Measurements from ENCODE around the gene PSME4.

PSME4 gene

DNA sequence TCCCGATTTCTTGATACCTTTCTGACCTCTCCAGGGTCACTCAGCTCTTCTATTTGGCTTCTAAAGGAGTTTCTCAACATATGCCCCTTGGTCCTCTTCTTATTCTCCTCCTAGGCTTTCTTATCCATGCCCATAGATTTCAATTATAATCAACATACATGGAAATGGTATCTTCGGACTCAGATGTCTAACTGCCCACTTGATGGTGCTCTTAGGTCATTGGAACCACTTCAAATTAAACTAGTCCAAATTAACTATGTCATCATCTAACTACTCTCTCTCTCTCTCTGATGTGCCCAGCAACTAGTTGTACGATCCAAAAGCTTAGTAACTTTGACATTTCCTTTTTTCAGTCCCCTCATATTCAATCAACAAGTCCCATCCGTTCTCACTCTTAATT lies 67.8 kb downstream of the PSME4 start:
- H3K79me2 ChIP-seq (ENCODE audit: control insufficient read depth, insufficient read depth, low read length, poor library complexity), result no peaks in the 10 kb centered on the region
- no peaks in the 10 kb centered on the region for H3K4me1 ChIP-seq (ENCODE audit: control insufficient read depth in 1 of 2, insufficient read depth in 2 of 2, low read length in 2 of 2)
- H2AFZ ChIP-seq (ENCODE audit: insufficient read depth, low read length, poor library complexity), result no peak overlapping the region
- peaks cover 18 to 35% of the 10 kb centered on the region in 2 experiments for H3K36me3 ChIP-seq (ENCODE audit: control insufficient read depth in 1 of 2, insufficient read depth in 2 of 2, low read length in 2 of 2)
- no peak overlapping the region for H3K4me3 ChIP-seq (ENCODE audit: low read depth, low read length)
- H3K14ac ChIP-seq (ENCODE audit: low read length), result no peak overlapping the region
- no peak overlapping the region for H3K4ac ChIP-seq (ENCODE audit: low read depth, low read length)
- no peak overlapping the region for H2BK12ac ChIP-seq (ENCODE audit: low read length)
- no peak overlapping the region for H3K23ac ChIP-seq (ENCODE audit: low read length)
- no peaks in the 10 kb centered on the region for H3K27me3 ChIP-seq (ENCODE audit: insufficient read depth, low read length)
- H2AK5ac ChIP-seq (ENCODE audit: low read length), result no peak overlapping the region
- no peak overlapping the region for H3K4me2 ChIP-seq (ENCODE audit: low read length)
- H2BK5ac ChIP-seq (ENCODE audit: low read depth, low read length, poor library complexity), result no peak overlapping the region
- H3K9me3 ChIP-seq (ENCODE audit: insufficient read depth, low read depth, low read length), result no peaks in the 10 kb centered on the region
- no peak overlapping the region for H2BK120ac ChIP-seq (ENCODE audit: insufficient read depth, low read length, poor library complexity)
- no peak overlapping the region for H4K8ac ChIP-seq (ENCODE audit: low read depth, low read length)
- no peak overlapping the region for H3K27ac ChIP-seq (ENCODE audit: low read depth, low read length)
- DNase-seq, result no peak
- WGBS (ENCODE audit: extremely low coverage, insufficient coverage, insufficient read length), result no CpG with 5 or more reads among the region's 4 CpGs
- H4K91ac ChIP-seq (ENCODE audit: low read depth, low read length), result no peak overlapping the region
- H4K12ac ChIP-seq (ENCODE audit: low read depth, low read length), result no peak overlapping the region
- H3K9ac ChIP-seq (ENCODE audit: low read length), result no peak overlapping the region
- no peaks in the 10 kb centered on the region for H3K79me1 ChIP-seq (ENCODE audit: low read length)
- no peak overlapping the region for H3K18ac ChIP-seq (ENCODE audit: low read length)

DNA sequence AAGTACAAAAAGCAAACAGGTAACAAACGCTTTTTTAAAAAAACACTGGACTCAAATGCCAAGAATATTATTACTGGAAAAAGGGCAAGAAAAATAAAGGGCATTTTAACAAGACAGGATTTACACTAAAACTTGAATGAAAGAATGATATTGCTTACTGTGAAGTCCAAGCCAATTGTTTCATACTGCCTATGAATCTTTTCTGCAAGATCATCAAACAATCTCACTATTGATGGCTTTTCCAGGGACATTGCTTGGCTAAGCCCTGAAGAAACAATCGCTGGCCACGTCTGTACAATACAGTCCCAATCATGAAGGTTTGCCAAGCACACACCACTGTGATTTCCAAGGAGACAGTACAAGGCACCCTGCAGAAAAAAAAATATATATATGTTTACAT lies 69.6 kb downstream of the PSME4 start:
- no peak overlapping the region for H4K12ac ChIP-seq (ENCODE audit: low read depth, low read length)
- H3K27ac ChIP-seq (ENCODE audit: low read depth, low read length), result no peak overlapping the region
- no peak overlapping the region for H4K8ac ChIP-seq (ENCODE audit: low read depth, low read length)
- H3K4ac ChIP-seq (ENCODE audit: low read depth, low read length), result no peak overlapping the region
- DNase-seq, result no peak
- no peak overlapping the region for H4K91ac ChIP-seq (ENCODE audit: low read depth, low read length)
- no peaks in the 10 kb centered on the region for H3K79me1 ChIP-seq (ENCODE audit: low read length)
- no peak overlapping the region for H3K14ac ChIP-seq (ENCODE audit: low read length)
- H3K9ac ChIP-seq (ENCODE audit: low read length), result no peak overlapping the region
- no peak overlapping the region for H2BK120ac ChIP-seq (ENCODE audit: insufficient read depth, low read length, poor library complexity)
- H2BK12ac ChIP-seq (ENCODE audit: low read length), result no peak overlapping the region
- no peak overlapping the region for H2AFZ ChIP-seq (ENCODE audit: insufficient read depth, low read length, poor library complexity)
- H3K18ac ChIP-seq (ENCODE audit: low read length), result no peak overlapping the region
- no peaks in the 10 kb centered on the region for H3K9me3 ChIP-seq (ENCODE audit: insufficient read depth, low read depth, low read length)
- no peak overlapping the region for H3K4me3 ChIP-seq (ENCODE audit: low read depth, low read length)
- no CpG with 5 or more reads among the region's 3 CpGs for WGBS (ENCODE audit: extremely low coverage, insufficient coverage, insufficient read length)
- H3K4me1 ChIP-seq (ENCODE audit: control insufficient read depth in 1 of 2, insufficient read depth in 2 of 2, low read length in 2 of 2), result no peaks in the 10 kb centered on the region
- H3K36me3 ChIP-seq (ENCODE audit: control insufficient read depth in 1 of 2, insufficient read depth in 2 of 2, low read length in 2 of 2), result peaks cover 18 to 36% of the 10 kb centered on the region in 2 experiments
- no peaks in the 10 kb centered on the region for H3K27me3 ChIP-seq (ENCODE audit: insufficient read depth, low read length)
- H3K4me2 ChIP-seq (ENCODE audit: low read length), result no peak overlapping the region
- H3K23ac ChIP-seq (ENCODE audit: low read length), result no peak overlapping the region
- H3K79me2 ChIP-seq (ENCODE audit: control insufficient read depth, insufficient read depth, low read length, poor library complexity), result no peaks in the 10 kb centered on the region
- H2AK5ac ChIP-seq (ENCODE audit: low read length), result no peak overlapping the region
- H2BK5ac ChIP-seq (ENCODE audit: low read depth, low read length, poor library complexity), result no peak overlapping the region

DNA sequence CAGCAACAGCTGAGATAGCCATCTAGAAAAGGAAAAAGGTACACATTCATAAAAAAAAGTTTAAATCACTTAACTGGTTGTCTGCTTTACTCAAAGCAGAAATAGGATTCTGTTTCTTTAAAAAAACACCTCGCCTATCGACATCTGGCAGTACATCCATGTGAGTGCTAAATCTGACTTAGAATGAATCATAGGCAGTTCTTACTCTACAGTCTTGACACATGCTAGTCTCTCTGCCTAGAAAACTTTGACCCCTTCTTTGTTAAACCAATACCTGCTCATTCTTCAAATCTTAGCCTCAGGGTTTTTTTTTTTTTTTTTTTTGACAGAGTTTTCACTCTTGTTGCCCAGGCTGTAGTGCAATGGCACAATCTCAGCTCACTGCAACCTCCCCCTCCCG lies 73.9 kb downstream of the PSME4 start:
- Histone ChIP-seq H3K4me2 (ENCODE audit: low read length) (no peak overlapping the region), H3K79me2 (ENCODE audit: control insufficient read depth, insufficient read depth, low read length, poor library complexity) (no peaks in the 10 kb centered on the region), H3K79me1 (ENCODE audit: low read length) (no peaks in the 10 kb centered on the region), H3K9me3 (ENCODE audit: insufficient read depth, low read depth, low read length) (no peaks in the 10 kb centered on the region), H3K9ac (ENCODE audit: low read length) (no peak overlapping the region), H3K4me3 (ENCODE audit: low read depth, low read length) (no peak overlapping the region), H2BK120ac (ENCODE audit: insufficient read depth, low read length, poor library complexity) (no peak overlapping the region), H2AFZ (ENCODE audit: insufficient read depth, low read length, poor library complexity) (no peak overlapping the region), H2BK5ac (ENCODE audit: low read depth, low read length, poor library complexity) (no peak overlapping the region), H3K14ac (ENCODE audit: low read length) (no peak overlapping the region), H3K36me3 (ENCODE audit: control insufficient read depth in 1 of 2, insufficient read depth in 2 of 2, low read length in 2 of 2) (peaks cover 15 to 27% of the 10 kb centered on the region in 2 experiments), H2AK5ac (ENCODE audit: low read length) (no peak overlapping the region), H2BK12ac (ENCODE audit: low read length) (no peak overlapping the region), H3K4ac (ENCODE audit: low read depth, low read length) (no peak overlapping the region), H3K23ac (ENCODE audit: low read length) (no peak overlapping the region), H4K91ac (ENCODE audit: low read depth, low read length) (no peak overlapping the region), H3K27me3 (ENCODE audit: insufficient read depth, low read length) (no peaks in the 10 kb centered on the region), H3K27ac (ENCODE audit: low read depth, low read length) (no peak overlapping the region), H3K18ac (ENCODE audit: low read length) (no peak overlapping the region), H4K8ac (ENCODE audit: low read depth, low read length) (no peak overlapping the region), H3K4me1 (ENCODE audit: control insufficient read depth in 1 of 2, insufficient read depth in 2 of 2, low read length in 2 of 2) (no peaks in the 10 kb centered on the region), H4K12ac (ENCODE audit: low read depth, low read length) (no peak overlapping the region)
- peak in 1 of 2 donors; percentile 58 for DNase-seq
- WGBS (ENCODE audit: extremely low coverage, insufficient coverage, insufficient read length), result no CpG with 5 or more reads among the region's 3 CpGs

DNA sequence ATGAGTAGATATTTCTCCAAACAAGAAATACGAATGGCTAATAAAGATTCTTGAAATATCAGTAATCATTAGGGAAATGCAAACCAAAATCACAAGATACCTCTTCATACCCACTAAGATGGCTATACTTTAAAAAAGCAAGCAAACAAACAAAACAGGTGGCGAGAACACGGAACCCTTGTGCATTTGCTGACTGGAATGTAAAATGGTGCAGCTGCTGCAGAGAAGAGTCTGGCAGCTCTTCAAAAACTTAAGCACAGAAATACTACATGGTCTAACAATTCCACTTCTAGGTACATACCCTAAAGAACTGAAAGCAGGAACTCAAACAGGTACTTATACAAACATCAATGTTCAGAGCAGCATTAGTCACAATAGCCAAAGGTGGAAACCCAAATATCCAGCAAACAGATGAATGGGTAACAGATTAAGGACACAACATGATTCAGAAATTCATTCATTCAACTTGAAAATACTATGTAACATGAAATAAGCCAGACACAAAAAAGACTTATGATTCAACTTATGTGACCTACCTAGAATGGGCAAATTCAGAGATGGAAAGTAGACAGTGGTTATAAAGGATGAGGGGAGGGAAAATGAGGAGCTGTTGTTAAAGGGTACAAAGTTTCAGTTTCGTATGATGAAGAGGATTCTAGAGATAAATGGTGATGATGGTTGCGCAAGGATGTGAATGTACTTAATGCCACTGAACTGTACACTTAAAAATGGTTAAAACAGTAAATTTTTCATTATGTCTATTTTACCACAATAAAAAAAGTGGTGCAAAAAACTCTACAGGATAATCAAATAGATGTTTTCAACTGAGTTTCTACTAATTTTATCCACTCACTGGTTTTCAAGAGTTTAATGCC lies 84.2 kb downstream of the PSME4 start:
- Histone ChIP-seq H3K27me3 (ENCODE audit: insufficient read depth, low read length) (no peaks in the 10 kb centered on the region), H2AK5ac (ENCODE audit: low read length) (no peak overlapping the region), H2BK12ac (ENCODE audit: low read length) (no peak overlapping the region), H3K36me3 (ENCODE audit: control insufficient read depth in 1 of 2, insufficient read depth in 2 of 2, low read length in 2 of 2) (peaks cover 20 to 36% of the 10 kb centered on the region in 2 experiments), H3K4ac (ENCODE audit: low read depth, low read length) (no peak overlapping the region), H2BK120ac (ENCODE audit: insufficient read depth, low read length, poor library complexity) (no peak overlapping the region), H3K4me1 (ENCODE audit: control insufficient read depth in 1 of 2, insufficient read depth in 2 of 2, low read length in 2 of 2) (no peaks in the 10 kb centered on the region), H3K23ac (ENCODE audit: low read length) (no peak overlapping the region), H4K8ac (ENCODE audit: low read depth, low read length) (no peak overlapping the region), H2AFZ (ENCODE audit: insufficient read depth, low read length, poor library complexity) (no peak overlapping the region), H3K14ac (ENCODE audit: low read length) (no peak overlapping the region), H4K12ac (ENCODE audit: low read depth, low read length) (no peak overlapping the region), H2BK5ac (ENCODE audit: low read depth, low read length, poor library complexity) (no peak overlapping the region), H3K79me1 (ENCODE audit: low read length) (no peaks in the 10 kb centered on the region), H4K91ac (ENCODE audit: low read depth, low read length) (no peak overlapping the region), H3K9me3 (ENCODE audit: insufficient read depth, low read depth, low read length) (no peaks in the 10 kb centered on the region), H3K4me3 (ENCODE audit: low read depth, low read length) (no peak overlapping the region), H3K4me2 (ENCODE audit: low read length) (no peak overlapping the region), H3K79me2 (ENCODE audit: control insufficient read depth, insufficient read depth, low read length, poor library complexity) (no peaks in the 10 kb centered on the region), H3K27ac (ENCODE audit: low read depth, low read length) (no peak overlapping the region), H3K18ac (ENCODE audit: low read length) (no peak overlapping the region), H3K9ac (ENCODE audit: low read length) (no peak overlapping the region)
- DNase-seq, result no peak
- WGBS (ENCODE audit: extremely low coverage, insufficient coverage, insufficient read length), result no CpG with 5 or more reads among the region's 5 CpGs
